Activated CD4-positive, alpha-beta T cell treated with anti-CD3 and anti-CD28 coated beads, Interleukin-2, amount 50 U/mL, for 4 hours (primary cell): Measurements from ENCODE around the gene FAM25G.
"Not testable (repeated sequence)": the region's sequence is repeated elsewhere in the genome, so short reads cannot be mapped to it uniquely, and the experiment has no call there.

Experiments
- DNase-seq, 2 experiments: peaks; one replicate each; pipeline ENCODE4 v3.0.0-alpha.2; 2020

The FAM25G gene

DNA sequence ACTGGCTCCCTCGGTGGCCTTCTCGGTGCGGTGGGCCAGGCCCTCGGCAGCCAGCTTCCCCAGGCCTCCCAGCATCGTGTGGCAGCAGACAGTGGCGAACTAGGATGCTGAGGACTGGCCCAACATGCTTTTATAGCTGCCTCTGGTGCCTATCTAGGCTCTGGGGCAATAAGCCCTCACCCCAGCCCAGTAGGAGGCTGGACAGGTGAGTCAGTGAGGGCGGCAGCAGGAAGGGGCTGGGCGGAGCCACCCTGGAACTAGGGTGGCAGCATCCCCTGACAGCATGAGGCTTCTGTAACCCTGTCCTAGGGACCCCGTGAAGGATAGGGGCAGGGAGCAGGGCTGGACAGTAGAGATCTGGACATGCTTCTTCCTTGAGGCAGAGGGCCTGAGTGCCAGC lies at the start of gene FAM25G:
TSS of gene FAM25G (minus strand) at position 101 of the 400 bp plus-strand sequence. CDS start at position 75, 26 bp downstream.
- DNase-seq: not testable (repeated sequence)

- not testable (repeated sequence) for DNase-seq
Measured at GRCh38 chr10:47536430-47536829, 44.9 kb upstream of the FAM25G start.

- DNase-seq: not testable (repeated sequence)
Measured at GRCh38 chr10:47523475-47523874, 32.0 kb upstream of the FAM25G start, which contains the start of gene AGAP9. Gene AGAP9 (minus strand): TSS chr10:47523638. CDS start chr10:47523526, 112 bp downstream.

DNA sequence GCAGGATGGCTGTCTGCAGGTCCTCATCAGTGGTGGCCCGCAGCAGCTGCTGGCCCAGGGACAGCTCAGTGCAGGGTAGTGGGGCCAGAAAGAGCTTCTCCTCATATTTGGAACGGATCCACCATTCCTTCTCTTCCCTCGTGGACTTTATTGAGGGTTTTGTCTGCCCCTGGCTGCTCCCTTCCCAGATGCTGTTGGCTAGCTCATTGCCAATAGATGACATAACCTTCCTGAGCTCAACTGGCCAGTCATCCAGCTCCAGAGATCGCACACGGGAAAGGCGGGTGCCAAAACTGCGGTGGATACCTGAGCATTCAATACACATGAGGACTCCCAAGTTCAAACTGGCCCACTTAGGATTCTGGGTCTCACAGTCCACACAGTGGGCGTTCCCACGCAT lies 10.8 kb upstream of the FAM25G start:
- DNase-seq: not testable (repeated sequence)

GRCh38 chr10:47494226-47494625 lies 2.7 kb upstream of the FAM25G start:
- not testable (repeated sequence) for DNase-seq

GRCh38 chr10:47489630-47490029 lies 1.9 kb downstream of the FAM25G start:
- DNase-seq: not testable (repeated sequence)

- not testable (repeated sequence) for DNase-seq
Measured at GRCh38 chr10:47485943-47486342, 5.6 kb downstream of the FAM25G start.

GRCh38 chr10:47484786-47485185 lies 6.7 kb downstream of the FAM25G start:
- DNase-seq: not testable (repeated sequence)

GRCh38 chr10:47483923-47484322 lies 7.6 kb downstream of the FAM25G start, which contains the start of gene ANXA8:
Gene ANXA8 (minus strand): TSS chr10:47484115. CDS start chr10:47483933, 182 bp downstream.
- DNase-seq: not testable (repeated sequence)

DNA sequence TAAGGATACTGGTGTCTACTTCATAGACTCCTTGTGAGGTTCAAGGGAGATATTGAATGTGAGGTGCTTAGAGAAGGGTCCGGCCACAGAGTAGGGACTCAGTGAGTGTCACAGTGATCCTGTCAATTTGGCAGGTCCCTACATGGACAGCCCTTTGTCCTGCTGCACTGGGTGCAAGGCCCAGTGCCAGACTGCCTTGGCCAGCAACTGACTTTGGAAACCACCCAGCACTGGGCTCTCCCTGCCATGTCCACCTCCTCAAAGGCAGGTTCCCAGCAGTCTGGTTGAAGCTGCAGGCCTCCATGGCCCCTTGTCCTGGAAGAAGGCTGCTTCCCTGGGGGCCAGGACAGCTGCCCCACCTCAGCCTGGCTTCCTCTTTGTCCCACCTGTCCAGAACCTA lies 9.1 kb downstream of the FAM25G start:
- not testable (repeated sequence) for DNase-seq

GRCh38 chr10:47481768-47482181 lies 9.7 kb downstream of the FAM25G start:
- DNase-seq: not testable (repeated sequence)

DNA sequence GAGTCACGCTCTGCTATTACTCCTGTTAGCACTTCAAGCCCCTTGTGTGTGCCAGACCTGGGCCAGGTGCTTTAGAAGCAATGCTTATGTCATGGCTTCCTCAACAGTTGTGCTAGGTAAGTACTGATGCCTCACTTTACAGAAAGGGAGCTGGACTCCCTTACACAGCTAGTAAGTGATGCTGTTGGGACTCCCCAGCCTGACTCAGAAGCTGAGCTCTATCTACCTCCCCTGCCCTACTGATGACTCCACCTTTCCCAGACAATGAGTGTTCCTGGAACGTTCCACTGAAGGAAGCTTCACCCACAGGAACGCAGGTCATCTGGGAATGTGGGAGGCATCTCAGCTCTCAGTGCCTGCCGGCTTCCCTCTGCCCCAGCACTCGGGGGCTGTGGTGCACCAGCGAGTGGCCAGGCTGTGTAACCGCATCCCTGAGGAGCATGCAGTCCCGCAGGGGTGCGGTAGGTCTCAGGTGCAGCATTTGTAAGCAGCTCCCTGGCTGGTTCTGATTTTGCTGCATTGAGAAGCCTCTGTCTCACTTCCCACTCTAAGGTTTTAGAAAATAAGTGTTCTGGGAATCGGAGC lies 10.2 kb downstream of the FAM25G start:
- DNase-seq: not testable (repeated sequence)

DNA sequence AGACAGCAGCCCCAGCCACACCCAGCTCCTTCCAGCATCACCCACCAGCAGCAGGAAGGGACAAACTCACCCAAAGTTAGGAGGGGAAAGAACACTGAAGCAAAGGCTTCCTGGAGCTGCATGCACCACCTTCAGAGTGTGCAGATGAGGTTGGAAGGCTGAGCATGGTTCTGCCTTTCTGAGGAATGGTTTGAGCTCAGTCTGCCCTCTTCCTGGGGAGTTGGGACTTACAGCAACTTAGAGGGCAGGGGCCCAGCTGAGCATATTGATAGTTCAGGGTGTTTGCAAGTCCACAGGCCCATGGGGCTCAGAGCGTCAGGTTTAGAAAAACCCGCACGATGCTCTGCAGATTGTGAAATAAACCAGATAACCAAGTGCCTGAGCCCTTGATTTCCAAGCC lies 11.4 kb downstream of the FAM25G start:
- DNase-seq: not testable (repeated sequence)

GRCh38 chr10:47478114-47478513 lies 13.4 kb downstream of the FAM25G start:
- not testable (repeated sequence) for DNase-seq

DNA sequence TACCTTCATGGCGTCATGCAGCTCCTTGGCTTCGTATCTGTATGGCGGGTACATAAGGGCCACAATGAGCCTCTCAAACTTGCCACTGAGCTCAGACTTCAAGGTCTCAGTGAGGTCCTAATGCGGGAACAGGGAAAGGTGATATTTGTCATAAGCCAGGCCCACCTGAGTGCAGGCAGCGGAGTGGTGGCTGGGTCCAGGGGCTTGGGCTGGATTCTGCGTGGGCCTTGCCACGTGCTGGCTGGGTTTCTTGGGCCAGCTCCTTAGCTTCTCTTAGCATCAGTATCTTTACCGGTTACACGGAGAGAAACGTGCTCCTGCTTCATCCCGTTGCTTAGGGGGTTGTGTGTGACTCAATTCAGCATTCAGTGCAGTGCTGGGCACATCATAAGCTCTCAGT lies 14.4 kb downstream of the FAM25G start:
- not testable (repeated sequence) for DNase-seq

DNA sequence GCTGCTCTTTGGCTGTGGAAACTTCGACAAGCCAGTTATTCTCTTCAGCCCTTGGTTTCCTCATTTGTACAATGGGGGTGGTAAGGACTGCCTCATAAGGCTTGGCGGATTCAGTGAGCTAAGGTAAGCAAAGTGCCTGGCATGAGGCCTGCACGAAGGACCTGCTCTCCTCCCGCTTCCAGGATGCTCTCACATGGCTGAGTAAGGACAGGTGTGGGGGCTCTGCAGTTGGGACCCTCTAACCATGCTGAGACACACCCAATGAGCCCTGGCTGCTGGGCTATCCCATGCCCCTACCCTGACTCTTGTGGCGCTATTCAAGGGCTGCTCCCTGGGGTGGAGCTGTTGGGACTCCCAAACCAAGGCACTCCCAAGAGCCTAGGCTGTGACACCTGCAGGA lies 16.4 kb downstream of the FAM25G start:
- DNase-seq: not testable (repeated sequence)

DNA sequence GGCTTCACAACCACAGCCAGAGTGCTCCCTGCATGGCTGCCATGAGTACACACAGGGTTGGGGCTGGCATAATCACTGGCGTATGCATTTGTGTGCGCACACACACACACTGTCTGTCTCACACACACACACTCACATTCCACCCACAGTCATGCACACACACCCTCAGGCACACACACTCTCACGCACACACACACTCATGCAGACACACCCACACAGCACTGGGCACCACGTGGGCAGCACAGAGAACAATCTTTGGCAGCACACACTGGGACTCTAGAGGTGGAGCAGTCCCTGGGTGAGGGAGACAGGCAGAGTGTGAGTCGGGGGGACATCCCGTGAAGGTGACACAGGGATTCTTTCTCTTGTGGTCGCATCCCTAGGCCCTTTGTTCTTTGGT lies 18.0 kb downstream of the FAM25G start:
- not testable (repeated sequence) for DNase-seq

GRCh38 chr10:47472647-47473046 lies 18.9 kb downstream of the FAM25G start:
- DNase-seq: not testable (repeated sequence)

DNA sequence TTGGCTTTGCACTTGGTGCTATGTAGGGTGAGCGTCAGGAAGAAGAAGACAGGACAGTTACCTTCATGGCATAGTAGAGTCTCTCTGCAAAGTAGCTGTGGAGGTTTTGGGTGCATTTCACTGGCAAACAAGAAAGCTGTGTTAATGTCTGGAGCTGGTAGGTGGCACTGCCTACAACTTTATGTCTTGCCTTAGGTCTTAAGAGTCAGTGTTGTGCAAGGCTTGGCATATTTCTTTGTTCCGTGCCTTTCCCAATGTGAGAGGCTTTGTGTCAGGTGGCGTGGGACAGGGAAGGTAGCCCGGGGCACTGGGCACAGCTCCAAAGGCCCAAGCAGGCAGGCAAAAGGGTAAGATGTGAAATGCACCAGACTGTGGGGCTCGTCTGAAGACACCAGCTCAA lies 19.4 kb downstream of the FAM25G start:
- not testable (repeated sequence) for DNase-seq

- not testable (repeated sequence) for DNase-seq
Measured at GRCh38 chr10:47468731-47469528, 22.6 kb downstream of the FAM25G start.

GRCh38 chr10:47467957-47468356 lies 23.5 kb downstream of the FAM25G start:
- DNase-seq: not testable (repeated sequence)

DNA sequence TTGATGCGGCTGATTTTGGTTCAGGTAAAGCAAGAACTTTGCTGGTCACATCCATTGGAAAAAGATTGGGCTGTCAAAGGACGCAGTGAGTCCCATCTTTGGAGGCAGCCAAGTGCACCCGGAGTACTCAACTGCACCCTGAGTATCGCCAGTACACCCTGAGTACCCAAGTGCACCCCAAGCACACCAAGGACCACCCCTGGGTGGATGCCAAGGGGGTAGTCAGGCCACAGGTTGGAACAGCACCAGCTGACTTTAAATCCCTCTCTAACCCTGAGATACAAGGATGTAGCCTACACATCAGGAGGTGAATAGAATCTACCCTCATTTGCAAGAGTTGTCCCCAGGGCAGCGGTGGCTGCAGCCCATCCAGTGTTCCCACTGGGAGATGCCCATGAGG lies 24.0 kb downstream of the FAM25G start:
- DNase-seq: not testable (repeated sequence)

- DNase-seq: not testable (repeated sequence)
Measured at GRCh38 chr10:47465216-47465917, 26.1 kb downstream of the FAM25G start.
